ENCODE results near the gene VKORC1L1.
"Not testable (repeated sequence)": the region's sequence is repeated elsewhere in the genome, so short reads cannot be mapped to it uniquely, and the experiment has no call there.

Gene VKORC1L1

GRCh38 chr7:65945787-65946186, 72.9 kb downstream of the VKORC1L1 start:
- DNase-seq, result not testable (repeated sequence)

- no peak for DNase-seq
Observed at GRCh38 chr7:65946904-65947303, 74.0 kb downstream of the VKORC1L1 start.

GRCh38 chr7:65951837-65952578, 79.1 kb downstream of the VKORC1L1 start:
- no peak for DNase-seq

- DNase-seq, result no peak
Observed at GRCh38 chr7:65953001-65953720, 80.3 kb downstream of the VKORC1L1 start.

- no peak for DNase-seq
Observed at GRCh38 chr7:65953890-65954450, 81.1 kb downstream of the VKORC1L1 start.

GRCh38 chr7:65955718-65956117, 82.8 kb downstream of the VKORC1L1 start:
- no peak for DNase-seq

- DNase-seq, result no peak
Observed at GRCh38 chr7:65960351-65961074, 87.6 kb downstream of the VKORC1L1 start.

GRCh38 chr7:65962033-65962432, 89.2 kb downstream of the VKORC1L1 start:
- DNase-seq, result no peak

- not testable (repeated sequence) for DNase-seq
Observed at GRCh38 chr7:65964671-65965070, 91.8 kb downstream of the VKORC1L1 start.

- DNase-seq, result no peak
Observed at GRCh38 chr7:65966146-65966545, 93.3 kb downstream of the VKORC1L1 start.

- DNase-seq, result no peak
Observed at GRCh38 chr7:65967361-65968155, 94.7 kb downstream of the VKORC1L1 start.

- DNase-seq, result no peak
Observed at GRCh38 chr7:65968256-65969185, 95.6 kb downstream of the VKORC1L1 start.

- DNase-seq, result no peak
Observed at GRCh38 chr7:65971021-65971420, 98.1 kb downstream of the VKORC1L1 start.

GRCh38 chr7:65972976-65973375, 100.1 kb downstream of the VKORC1L1 start:
- DNase-seq, result no peak

GRCh38 chr7:65974191-65974801, 101.4 kb downstream of the VKORC1L1 start:
- no peak for DNase-seq

- DNase-seq, result no peak
Observed at GRCh38 chr7:65974876-65975275, 102.0 kb downstream of the VKORC1L1 start.

- DNase-seq, result no peak
Observed at GRCh38 chr7:65975814-65976445, 103.1 kb downstream of the VKORC1L1 start.

- DNase-seq, result no peak
Observed at GRCh38 chr7:65976659-65977196, 103.9 kb downstream of the VKORC1L1 start.

- DNase-seq, result no peak
Observed at GRCh38 chr7:65978891-65979582, 106.2 kb downstream of the VKORC1L1 start.
